Endothelial cell of umbilical vein (primary cell): Measurements from ENCODE around the gene CDK4. TPM values are rescaled to one million over a fixed set of nuclear protein-coding genes. Genes with fewer than 3 reads are reported as not detected.

Experiments used
- BruUV-seq: library from RNA; stranded (reverse); fragments of 400-500 nt; replicated peaks from 2 replicates; lab custom pipeline; 2021; lab: Mats Ljungman, UMichigan
- CTCF ChIA-PET: fragments of 300-600, 350-600 bp; sonication (Branson Sonifier 250); formaldehyde crosslinking; loops from one replicate; lab custom pipeline; 2021; ENCODE audit warnings: antibody characterized with exemption, inconsistent platforms; lab: Charles Lee
- POLR2A ChIA-PET: fragments of 300-600, 350-600 bp; sonication (Branson Sonifier 250); formaldehyde crosslinking; loops from one replicate; lab custom pipeline; 2021; ENCODE audit warnings: antibody characterized with exemption, inconsistent platforms; lab: Charles Lee
- DNase-seq: peaks from one replicate; pipeline ENCODE4 v3.0.0-alpha.2; 2011; ENCODE audit warnings: low read depth, low spot score
- FAIRE-seq: peaks from 2 replicates; lab custom pipeline; 2011; peaks lifted over from hg19 to GRCh38; lab: Jason Lieb, UNC
- H2AFZ ChIP-seq: 2 replicates; pipeline ENCODE4 v1.6.0; 2012; ENCODE audit warnings: low read depth, low read length, control low read depth, inconsistent platforms
- H3K27ac ChIP-seq: 2 replicates; pipeline ENCODE4 v1.5.1; 2011; ENCODE audit warnings: low read depth, mild to moderate bottlenecking, control low read depth, low read length, moderate library complexity; ENCODE audit not compliant: insufficient read depth
- H3K27me3 ChIP-seq, 2 experiments: 2 replicates each; pipeline versions ENCODE4 v1.6.0 to v1.6.1; 2011; ENCODE audit warnings: low read length in 2 of 2, mixed read lengths in 1 of 2; ENCODE audit not compliant: control insufficient read depth in 2 of 2, insufficient read depth in 2 of 2
- H3K36me3 ChIP-seq, 2 experiments: 2 replicates in 1 of 2; 3 replicates in 1 of 2; pipeline ENCODE4 v1.5.1; 2011; ENCODE audit warnings: low read length in 2 of 2, mild to moderate bottlenecking in 1 of 2, moderate library complexity in 1 of 2; ENCODE audit not compliant: control insufficient read depth in 2 of 2, insufficient read depth in 2 of 2; ENCODE audit errors: extremely low read depth in 1 of 2
- H3K4me1 ChIP-seq: 3 replicates; pipeline ENCODE4 v1.5.1; 2011; ENCODE audit warnings: mild to moderate bottlenecking, low read length; ENCODE audit not compliant: control insufficient read depth, insufficient read depth; ENCODE audit errors: extremely low read depth
- H3K4me2 ChIP-seq: 2 replicates; pipeline ENCODE4 v1.6.1; 2011; ENCODE audit warnings: low read length, control low read depth, mixed read lengths; ENCODE audit not compliant: insufficient read depth
- H3K4me3 ChIP-seq, 3 experiments: fragments of 200-600 bp in 1 of 3; sonication (generic), shearing (Covaris generic) in 1 of 3; replicated peaks in 1 of 3; 2 replicates each; pipeline ENCODE4 v1.5.1; 2011 to 2016; ENCODE audit warnings: control low read depth in 3 of 3, low read length in 3 of 3, mild to moderate bottlenecking in 2 of 3, inconsistent platforms in 1 of 3, low read depth in 1 of 3, moderate library complexity in 1 of 3; ENCODE audit not compliant: insufficient read depth in 1 of 3
- H3K79me2 ChIP-seq: 2 replicates; pipeline ENCODE4 v1.6.0; 2012; ENCODE audit warnings: low read length, inconsistent platforms; ENCODE audit not compliant: control insufficient read depth, insufficient read depth
- H3K9ac ChIP-seq: replicated peaks from 2 replicates; pipeline ENCODE3; 2011; ENCODE audit warnings: low read length, control low read depth; ENCODE audit not compliant: insufficient read depth; ENCODE audit errors: extremely low read depth
- H3K9me1 ChIP-seq: replicated peaks from 3 replicates; pipeline ENCODE4 v1.6.0; 2011; ENCODE audit warnings: mild to moderate bottlenecking, low read length; ENCODE audit not compliant: control insufficient read depth, insufficient read depth; ENCODE audit errors: extremely low read depth
- H3K9me3 ChIP-seq: replicated peaks from 2 replicates; pipeline ENCODE4 v1.5.1; 2012; ENCODE audit warnings: low read length, inconsistent platforms; ENCODE audit not compliant: control insufficient read depth, insufficient read depth
- H4K20me1 ChIP-seq: replicated peaks from 2 replicates; pipeline ENCODE3; 2011; ENCODE audit warnings: mild to moderate bottlenecking, low read length; ENCODE audit not compliant: control insufficient read depth, insufficient read depth; ENCODE audit errors: extremely low read depth
- EZH2 ChIP-seq: IDR thresholded peaks from 2 replicates; pipeline ENCODE4 v1.6.1; 2012; ENCODE audit warnings: borderline replicate concordance, low read depth, mild to moderate bottlenecking, moderate library complexity, low read length, inconsistent platforms; ENCODE audit not compliant: severe bottlenecking
- FOS ChIP-seq: IDR thresholded peaks from 2 replicates; pipeline ENCODE4 v1.6.1; 2011; ENCODE audit warnings: mild to moderate bottlenecking, low read length, moderate library complexity, borderline replicate concordance; ENCODE audit not compliant: insufficient read depth
- GATA2 ChIP-seq: IDR thresholded peaks from 2 replicates; pipeline ENCODE4 v1.7.0; 2011; ENCODE audit warnings: low read depth, mild to moderate bottlenecking, moderate library complexity, mixed read lengths, low read length; ENCODE audit not compliant: insufficient read length, insufficient read depth
- JUN ChIP-seq: IDR thresholded peaks from 2 replicates; pipeline ENCODE4 v1.6.1; 2011; ENCODE audit warnings: borderline replicate concordance, low read depth; ENCODE audit not compliant: insufficient read length, insufficient read depth
- MAX ChIP-seq: IDR thresholded peaks from 2 replicates; pipeline ENCODE4 v1.6.1; 2011; ENCODE audit not compliant: insufficient read depth, insufficient read length
- MYC ChIP-seq: IDR thresholded peaks from one replicate; pipeline ENCODE4 v1.6.1; 2011; ENCODE audit warnings: mild to moderate bottlenecking, low read depth, low read length
- POLR2A ChIP-seq: IDR thresholded peaks from 2 replicates; pipeline ENCODE4 v1.6.1; 2012; ENCODE audit warnings: low read depth, mild to moderate bottlenecking, control low read depth, low read length
- POLR2AphosphoS5 ChIP-seq: IDR thresholded peaks from 2 replicates; pipeline ENCODE4 v1.6.1; 2012; ENCODE audit warnings: low read depth, mild to moderate bottlenecking, control low read depth, low read length, moderate library complexity; ENCODE audit not compliant: insufficient read depth
- dilution Hi-C: fragments of 300-500 bp; cut with MboI; formaldehyde crosslinking; loops from one replicate; pipeline ENCODE4 v1.15.0; 2019; ENCODE audit warnings: low sequenced_read_pairs; ENCODE audit not compliant: extremely low pct_ligation_motif_present
- intact Hi-C: fragments of 100-400 bp; cut with micrococcal nuclease; formaldehyde crosslinking; loops from one replicate; pipeline ENCODE4 v1.10.0; 2022
- polyA plus RNA-seq, 4 experiments: library from polyadenylated mRNA; depleted of rRNA in 3 of 4; stranded (reverse) in 3 of 4; unstranded in 1 of 4; fragments of >200 nt; gene quantifications; 2 replicates each; pipeline versions ENCODE4 v1.2.1 to v1.2.3, GENCODE V29; 2011 to 2012; ENCODE audit warnings: missing spikeins in 1 of 4
- total RNA-seq: library from RNA; stranded (reverse); gene quantifications from 2 replicates; pipeline ENCODE4 v1.2.3, GENCODE V29; 2021
- TF ChIP-seq, protein P1 (sequence below), 2 donors: IDR thresholded peaks; 1 replicate in 1 of 2; 2 replicates in 1 of 2; pipeline ENCODE4 v1.5.1; 2011; ENCODE audit warnings: low read length in 2 of 2, mild to moderate bottlenecking in 2 of 2, moderate library complexity in 2 of 2, control low read depth in 1 of 2, inconsistent platforms in 1 of 2, low read depth in 1 of 2; ENCODE audit not compliant: insufficient read depth in 1 of 2; ENCODE audit errors: extremely low read depth in 1 of 2

The CDK4 gene
- total and polyA plus RNA-seq, 2 donors (not counting 3 experiments of a cell fraction or from before 2014, with no cell fraction given) = 171 to 332 TPM

GRCh38 chr12:57740656-57741412 lies 11.3 kb downstream of the CDK4 start:
- no TSS peak for BruUV-seq
- Histone ChIP-seq H3K27me3 (peaks cover 44 to 51% of the 10 kb centered on the region in 2 experiments), H3K36me3 (no peaks in the 10 kb centered on the region), H3K79me2 (no peaks in the 10 kb centered on the region), H4K20me1 (no peaks in the 10 kb centered on the region), H3K9ac (no peak overlapping the region), H3K9me3 (no peaks in the 10 kb centered on the region), H3K4me2 (no peak overlapping the region), H3K27ac (no peak overlapping the region), H3K4me1 (peaks cover 10% of the 10 kb centered on the region), H3K9me1 (no peaks in the 10 kb centered on the region), H2AFZ (no peak overlapping the region), H3K4me3 (no peak overlapping the region)
- peak; percentile 4 for TF ChIP-seq EZH2
- no peak for TF ChIP-seq FOS
- TF ChIP-seq MAX = no peak
- dilution Hi-C loops (no loop called here), intact Hi-C loops (no loop called here)
- CTCF ChIA-PET = interaction anchor here (1.1 kb wide), 1 partner anchor 14 kb away, joined by 9 read pairs; no protein-coding TSS in a partner anchor
- POLR2A ChIA-PET = no interaction called here
- DNase-seq (peak; percentile 20), FAIRE-seq (no peak)

- dilution Hi-C loops (no loop called here), intact Hi-C loops (no loop called here)
- BruUV-seq = no TSS peak
- Histone ChIP-seq H3K79me2 (no peaks in the 10 kb centered on the region), H3K4me2 (no peak overlapping the region), H3K4me3 (no peak overlapping the region), H3K4me1 (peaks cover 5% of the 10 kb centered on the region), H3K36me3 (no peaks in the 10 kb centered on the region), H4K20me1 (no peaks in the 10 kb centered on the region), H3K27ac (no peak overlapping the region), H3K9me1 (no peaks in the 10 kb centered on the region), H3K9me3 (no peaks in the 10 kb centered on the region), H3K9ac (no peak overlapping the region), H2AFZ (no peak overlapping the region), H3K27me3 (peaks cover 52 to 59% of the 10 kb centered on the region in 2 experiments)
- FAIRE-seq = no peak
- ChIA-PET POLR2A (no interaction called here), CTCF (interaction anchor here (1.0 to 6.1 kb wide), 2 partner anchors 14 to 17 kb away, joined by 4 to 48 read pairs; no protein-coding TSS in a partner anchor)
- TF ChIP-seq EZH2 (no peak), MAX (no peak), GATA2 (no peak), JUN (no peak), FOS (no peak), POLR2AphosphoS5 (no peak), POLR2A (no peak), MYC (no peak)
- TF ChIP-seq, protein P1, sequence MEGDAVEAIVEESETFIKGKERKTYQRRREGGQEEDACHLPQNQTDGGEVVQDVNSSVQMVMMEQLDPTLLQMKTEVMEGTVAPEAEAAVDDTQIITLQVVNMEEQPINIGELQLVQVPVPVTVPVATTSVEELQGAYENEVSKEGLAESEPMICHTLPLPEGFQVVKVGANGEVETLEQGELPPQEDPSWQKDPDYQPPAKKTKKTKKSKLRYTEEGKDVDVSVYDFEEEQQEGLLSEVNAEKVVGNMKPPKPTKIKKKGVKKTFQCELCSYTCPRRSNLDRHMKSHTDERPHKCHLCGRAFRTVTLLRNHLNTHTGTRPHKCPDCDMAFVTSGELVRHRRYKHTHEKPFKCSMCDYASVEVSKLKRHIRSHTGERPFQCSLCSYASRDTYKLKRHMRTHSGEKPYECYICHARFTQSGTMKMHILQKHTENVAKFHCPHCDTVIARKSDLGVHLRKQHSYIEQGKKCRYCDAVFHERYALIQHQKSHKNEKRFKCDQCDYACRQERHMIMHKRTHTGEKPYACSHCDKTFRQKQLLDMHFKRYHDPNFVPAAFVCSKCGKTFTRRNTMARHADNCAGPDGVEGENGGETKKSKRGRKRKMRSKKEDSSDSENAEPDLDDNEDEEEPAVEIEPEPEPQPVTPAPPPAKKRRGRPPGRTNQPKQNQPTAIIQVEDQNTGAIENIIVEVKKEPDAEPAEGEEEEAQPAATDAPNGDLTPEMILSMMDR (IDR thresholded peaks at IDR 0.05; ENCODE audit: extremely low read depth in 1 of 2, insufficient read depth in 1 of 2, low read depth in 1 of 2, low read length in 2 of 2) = no peak
- DNase-seq = no peak
Measured at GRCh38 chr12:57739914-57740538, 12.1 kb downstream of the CDK4 start.
